GM21528 (cell line): ENCODE measurements around the gene RARRES2.
"Not testable (repeated sequence)": the region's sequence is repeated elsewhere in the genome, so short reads cannot be mapped to it uniquely, and the experiment has no call there.

ENCODE experiments used
- ATAC-seq: cut with Tn5 transposase; IDR thresholded peaks from one replicate; pipeline ENCODE4 v1.9.1; 2021; ENCODE audit warnings: mild to moderate bottlenecking, moderate library complexity; ENCODE audit not compliant: unreplicated experiment, low FRiP score

Gene RARRES2

GRCh38 chr7:150304499-150305258 lies 36.8 kb downstream of the RARRES2 start:
- not testable (repeated sequence) for ATAC-seq

GRCh38 chr7:150302908-150303310 lies 38.5 kb downstream of the RARRES2 start:
- ATAC-seq = not testable (repeated sequence)

- not testable (repeated sequence) for ATAC-seq
These were observed 43.5 kb downstream of the RARRES2 start for GRCh38 chr7:150297978-150298377.

GRCh38 chr7:150296802-150297201 lies 44.6 kb downstream of the RARRES2 start:
- not testable (repeated sequence) for ATAC-seq

- ATAC-seq = not testable (repeated sequence)
These were observed 45.8 kb downstream of the RARRES2 start for GRCh38 chr7:150295614-150296013.

GRCh38 chr7:150295027-150295426 lies 46.4 kb downstream of the RARRES2 start:
- not testable (repeated sequence) for ATAC-seq

GRCh38 chr7:150290317-150290716 lies 51.1 kb downstream of the RARRES2 start:
- ATAC-seq = not testable (repeated sequence)

GRCh38 chr7:150288816-150289215 lies 52.6 kb downstream of the RARRES2 start:
- not testable (repeated sequence) for ATAC-seq
